Endodermal cell (in vitro differentiated cells): ENCODE data around the gene MAP6D1. TPM values are rescaled to one million over a fixed set of nuclear protein-coding genes. Genes with fewer than 3 reads are reported as not detected.
A peak's percentile ranks its signal among the peaks of the same experiment; 100 is the strongest.

Experiments
- DNase-seq: peaks from one replicate; pipeline ENCODE4 v3.0.0-alpha.2; 2017
- H3K27ac ChIP-seq: 2 replicates; pipeline ENCODE4 v1.5.1; 2013; ENCODE audit warnings: mild to moderate bottlenecking, low read depth, low read length, moderate library complexity
- H3K27me3 ChIP-seq: 2 replicates; pipeline ENCODE4 v1.6.1; 2013; ENCODE audit warnings: mild to moderate bottlenecking, low read length, moderate library complexity; ENCODE audit not compliant: insufficient read depth, control insufficient read depth, poor library complexity, severe bottlenecking
- H3K36me3 ChIP-seq: 2 replicates; pipeline ENCODE4 v1.7.0; 2013; ENCODE audit warnings: mild to moderate bottlenecking, low read length, moderate library complexity; ENCODE audit not compliant: control insufficient read depth, insufficient read depth
- H3K4me1 ChIP-seq: one replicate; pipeline ENCODE4 v1.7.0; 2013; ENCODE audit warnings: low read length; ENCODE audit not compliant: control insufficient read depth, insufficient read depth
- H3K4me3 ChIP-seq: 2 replicates; pipeline ENCODE4 v1.5.1; 2013; ENCODE audit warnings: mild to moderate bottlenecking, low read length, moderate library complexity
- H3K9ac ChIP-seq: 2 replicates; pipeline ENCODE4 v1.6.1; 2013; ENCODE audit warnings: mild to moderate bottlenecking, low read length, moderate library complexity; ENCODE audit not compliant: poor library complexity, severe bottlenecking; ENCODE audit errors: extremely low read depth
- H3K9me3 ChIP-seq: 2 replicates; pipeline ENCODE4 v1.6.1; 2013; ENCODE audit warnings: mild to moderate bottlenecking, low read length, moderate library complexity; ENCODE audit not compliant: control insufficient read depth
- H3K27ac Mint-ChIP-seq: 2 replicates; pipeline ENCODE4 v1.8.0; 2020; ENCODE audit warnings: mixed read lengths
- H3K27me3 Mint-ChIP-seq: 2 replicates; pipeline ENCODE4 v1.8.0; 2021; ENCODE audit warnings: mild to moderate bottlenecking, mixed read lengths; ENCODE audit not compliant: insufficient read depth
- H3K36me3 Mint-ChIP-seq: 2 replicates; pipeline ENCODE4 v1.8.0; 2020; ENCODE audit warnings: low read depth, mixed read lengths
- H3K4me1 Mint-ChIP-seq: 2 replicates; pipeline ENCODE4 v1.8.0; 2020; ENCODE audit warnings: mixed read lengths
- H3K4me3 Mint-ChIP-seq: 2 replicates; pipeline ENCODE4 v1.8.0; 2020; ENCODE audit warnings: mild to moderate bottlenecking, moderate library complexity, mixed read lengths
- H3K9me3 Mint-ChIP-seq: 2 replicates; pipeline ENCODE4 v1.8.0; 2020; ENCODE audit warnings: mild to moderate bottlenecking, mixed read lengths
- WGBS, 2 experiments: methylation state at CpG; one replicate each; pipeline versions ENCODE4 v1.1.5 to v1.1.7; 2013; ENCODE audit warnings: missing lambda C conversion rate in 2 of 2, mixed read lengths in 1 of 2; ENCODE audit not compliant: insufficient coverage in 1 of 2, insufficient read length in 1 of 2; 5-methylcytosine and 5-hydroxymethylcytosine counted together
- long read RNA-seq, 4 experiments: library from polyadenylated mRNA in 2 of 4; library from RNA in 1 of 4; library from capped mRNA in 1 of 4; stranded (forward) in 3 of 4; unstranded in 1 of 4; transcript quantifications; one replicate each; pipeline ENCODE4 v2.0.0, GENCODE V29; 2020 to 2021; ENCODE audit warnings: inconsistent platforms in 1 of 4
- polyA plus RNA-seq, 2 experiments: library from polyadenylated mRNA; stranded (reverse); fragments of 50-300 nt; gene quantifications; one replicate each; pipeline ENCODE4 v1.2.3, GENCODE V29; 2013
- total RNA-seq, 2 donors: library from RNA; stranded (reverse); fragmentation: NEBNext Ultra II Directional in 1 of 2; extraction: Animal tissue kit (Norgen Biotek cat#: 25700) in 1 of 2; gene quantifications; 2 replicates in 1 of 2; 3 replicates in 1 of 2; pipeline ENCODE4 v1.2.1, GENCODE V29; 2021
- TF ChIP-seq, protein P1 (sequence below): fragments of 200-600 bp; sonication (generic); conservative IDR thresholded peaks from 2 replicates; pipeline ENCODE4 v1.5.0; 2021; ENCODE audit warnings: antibody characterized with exemption, mild to moderate bottlenecking

The MAP6D1 gene
- total RNA-seq: 1 to 10 TPM; 4.0 to 4.8 TPM
- polyA plus RNA-seq (2013, experiment 1 of 2): 4.4 TPM
- 4.1 TPM for polyA plus RNA-seq (2013, experiment 2 of 2)
- long read RNA-seq, experiment 1, partial matches to known transcripts: 0 of 4 reads
- long read RNA-seq, experiment 1, other reads (novel, unspliced or antisense): 0 of 4 reads
- long read RNA-seq, experiment 2, transcript MAP6D1-201 (3 exons, 2,111 nt): major isoform, 14 of 18 reads
- long read RNA-seq, experiment 2, partial matches to known transcripts: 0 of 18 reads
- long read RNA-seq, experiment 2, other reads (novel, unspliced or antisense): 2 of 18 reads
- long read RNA-seq, experiment 3: 0 reads
- long read RNA-seq, experiment 4: 0 reads

GRCh38 chr3:183825456-183826161, at the start of gene MAP6D1:
MAP6D1 (minus strand) TSS chr3:183825577; CDS start chr3:183825547, 30 bp downstream.
- Histone ChIP-seq H3K4me3 (peak within 1 kb of the TSS; percentile 78), H3K4me1 (no peaks in the 10 kb centered on the region), H3K9me3 (no peaks in the 10 kb centered on the region), H3K27me3 (peaks cover 6% of the 10 kb centered on the region), H3K27ac (peak within 1 kb of the TSS; percentile 22), H3K36me3 (peaks cover 25% of the 10 kb centered on the region), H3K9ac (peak within 1 kb of the TSS; percentile 22)
- Mint-ChIP-seq H3K4me1 (peaks cover 7% of the 10 kb centered on the region), H3K27ac (no peak within 1 kb of the TSS), H3K9me3 (no peaks in the 10 kb centered on the region), H3K4me3 (peak within 1 kb of the TSS; percentile 59), H3K36me3 (peaks cover 25% of the 10 kb centered on the region), H3K27me3 (peaks cover 12% of the 10 kb centered on the region)
- WGBS, 2 experiments: 11 to 27% methylated on average over 13 to 69 of the region's 69 CpGs
- peak; percentile 92 for DNase-seq
- TF ChIP-seq, protein P1, sequence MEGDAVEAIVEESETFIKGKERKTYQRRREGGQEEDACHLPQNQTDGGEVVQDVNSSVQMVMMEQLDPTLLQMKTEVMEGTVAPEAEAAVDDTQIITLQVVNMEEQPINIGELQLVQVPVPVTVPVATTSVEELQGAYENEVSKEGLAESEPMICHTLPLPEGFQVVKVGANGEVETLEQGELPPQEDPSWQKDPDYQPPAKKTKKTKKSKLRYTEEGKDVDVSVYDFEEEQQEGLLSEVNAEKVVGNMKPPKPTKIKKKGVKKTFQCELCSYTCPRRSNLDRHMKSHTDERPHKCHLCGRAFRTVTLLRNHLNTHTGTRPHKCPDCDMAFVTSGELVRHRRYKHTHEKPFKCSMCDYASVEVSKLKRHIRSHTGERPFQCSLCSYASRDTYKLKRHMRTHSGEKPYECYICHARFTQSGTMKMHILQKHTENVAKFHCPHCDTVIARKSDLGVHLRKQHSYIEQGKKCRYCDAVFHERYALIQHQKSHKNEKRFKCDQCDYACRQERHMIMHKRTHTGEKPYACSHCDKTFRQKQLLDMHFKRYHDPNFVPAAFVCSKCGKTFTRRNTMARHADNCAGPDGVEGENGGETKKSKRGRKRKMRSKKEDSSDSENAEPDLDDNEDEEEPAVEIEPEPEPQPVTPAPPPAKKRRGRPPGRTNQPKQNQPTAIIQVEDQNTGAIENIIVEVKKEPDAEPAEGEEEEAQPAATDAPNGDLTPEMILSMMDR: peak; percentile 77

DNA sequence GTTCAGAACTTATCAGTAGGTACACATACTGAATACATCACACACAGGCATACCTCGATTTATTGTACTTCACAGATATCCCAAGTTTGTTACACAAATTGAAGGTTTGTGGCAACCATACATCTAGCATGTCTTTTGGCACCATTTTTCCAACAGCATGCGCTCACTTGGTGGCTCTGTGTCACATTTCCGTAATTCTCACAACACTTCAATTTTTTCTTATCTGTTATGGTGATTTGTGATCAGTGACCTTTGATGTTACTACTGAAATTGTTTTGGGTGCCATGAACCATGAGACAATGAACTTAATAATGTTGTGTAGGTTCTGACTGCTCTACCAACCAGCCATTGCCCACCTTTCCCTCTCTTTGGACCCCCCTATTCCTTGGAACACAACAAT, 48.5 kb upstream of the MAP6D1 start:
- Histone ChIP-seq H3K27ac (no peak overlapping the region), H3K36me3 (peaks cover 13% of the 10 kb centered on the region), H3K9me3 (no peaks in the 10 kb centered on the region), H3K27me3 (no peaks in the 10 kb centered on the region), H3K9ac (no peak overlapping the region), H3K4me3 (no peak overlapping the region), H3K4me1 (no peaks in the 10 kb centered on the region)
- H3K4me1 Mint-ChIP-seq: peaks cover 16% of the 10 kb centered on the region
- H3K36me3 Mint-ChIP-seq: peaks cover 14% of the 10 kb centered on the region
- H3K27me3 Mint-ChIP-seq: no peaks in the 10 kb centered on the region
- TF ChIP-seq, protein P1: no peak
- H3K27ac Mint-ChIP-seq: no peak overlapping the region
- 90 to 100% methylated on average over 1 to 3 of the region's 3 CpGs for WGBS, 2 experiments
- H3K4me3 Mint-ChIP-seq: no peak overlapping the region
- H3K9me3 Mint-ChIP-seq: no peaks in the 10 kb centered on the region
- no peak for DNase-seq

DNA sequence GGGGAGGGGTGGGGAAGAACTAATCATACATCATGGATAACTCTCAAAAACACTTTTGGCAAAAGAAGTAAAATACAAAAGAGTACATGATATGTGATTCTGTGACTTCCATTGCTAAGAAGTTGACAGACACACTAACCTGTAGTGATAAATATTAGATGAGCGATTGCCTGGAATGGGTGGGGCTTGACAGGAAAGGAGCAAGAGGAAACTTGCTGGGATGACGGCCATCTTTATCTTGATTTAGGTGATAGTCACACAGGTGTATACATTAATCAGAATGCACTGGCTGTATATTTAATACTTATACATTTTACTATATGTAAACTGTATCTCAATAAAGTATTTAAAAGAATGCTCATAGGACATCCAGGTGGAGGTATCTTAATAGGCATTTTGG, 46.2 kb upstream of the MAP6D1 start:
- Mint-ChIP-seq H3K4me1 (no peaks in the 10 kb centered on the region), H3K9me3 (no peaks in the 10 kb centered on the region), H3K27me3 (no peaks in the 10 kb centered on the region), H3K36me3 (peaks cover 17% of the 10 kb centered on the region), H3K4me3 (no peak overlapping the region), H3K27ac (no peak overlapping the region)
- Histone ChIP-seq H3K9me3 (peaks cover 3% of the 10 kb centered on the region), H3K4me1 (no peaks in the 10 kb centered on the region), H3K36me3 (peaks cover 28% of the 10 kb centered on the region), H3K9ac (no peak overlapping the region), H3K27ac (no peak overlapping the region), H3K4me3 (no peak overlapping the region), H3K27me3 (no peaks in the 10 kb centered on the region)
- DNase-seq: no peak
- TF ChIP-seq, protein P1: no peak
- WGBS, 2 experiments: 84 to 88% methylated on average over 1 to 2 of the region's 2 CpGs
